ENCODE results near the gene CD3D. TPM values are rescaled to one million over a fixed set of nuclear protein-coding genes. Genes with fewer than 3 reads are reported as not detected.

CD3D gene
- total and polyA plus RNA-seq, 2 donors (not counting 3 experiments of a cell fraction or from before 2014, with no cell fraction given): not detected

DNA sequence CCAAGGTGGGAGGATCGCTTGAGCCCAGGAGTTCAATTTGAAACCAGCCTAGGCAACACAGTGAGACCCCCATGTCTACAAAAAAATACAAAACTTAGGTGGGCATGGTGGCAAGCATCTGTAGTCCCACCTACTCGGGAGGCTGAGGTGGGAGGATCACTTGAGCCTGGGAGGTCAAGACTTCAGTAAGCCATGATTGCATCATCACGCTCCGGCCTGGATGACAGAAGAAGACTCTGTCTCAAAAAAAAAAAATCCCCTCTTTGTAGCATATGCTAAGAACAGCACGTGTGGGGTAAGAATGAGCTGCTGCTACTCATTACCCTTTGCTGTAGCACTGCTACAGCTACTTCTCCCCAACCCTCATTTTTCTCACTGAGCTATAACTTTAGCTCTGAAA is 31.4 kb upstream of the CD3D start:
- intact Hi-C loops (cut with micrococcal nuclease): no loop called here
- no peaks in the 10 kb centered on the region for H4K20me1 ChIP-seq (replicated peaks; ENCODE audit: control insufficient read depth, extremely low read depth, insufficient read depth, low read length)
- no peak overlapping the region for H3K4me2 ChIP-seq (ENCODE audit: insufficient read depth, low read length)
- POLR2A ChIA-PET: no interaction called here
- H3K27ac ChIP-seq (ENCODE audit: insufficient read depth, low read depth, low read length): no peak overlapping the region
- H3K36me3 ChIP-seq (ENCODE audit: control insufficient read depth in 2 of 2, extremely low read depth in 1 of 2, insufficient read depth in 2 of 2, low read length in 2 of 2): peaks cover 20 to 25% of the 10 kb centered on the region in 2 experiments
- H3K9ac ChIP-seq (replicated peaks; ENCODE audit: extremely low read depth, insufficient read depth, low read length): no peak overlapping the region
- no peaks in the 10 kb centered on the region for H3K79me2 ChIP-seq (ENCODE audit: control insufficient read depth, insufficient read depth, low read length)
- H3K4me1 ChIP-seq (ENCODE audit: control insufficient read depth, extremely low read depth, insufficient read depth, low read length): no peaks in the 10 kb centered on the region
- H3K9me3 ChIP-seq (replicated peaks; ENCODE audit: control insufficient read depth, insufficient read depth, low read length): no peaks in the 10 kb centered on the region
- CTCF ChIA-PET: interaction anchor here (0.9 kb wide), 1 partner anchor 114 kb away, joined by 3 read pairs; no protein-coding TSS in a partner anchor
- TF ChIP-seq, protein P1, sequence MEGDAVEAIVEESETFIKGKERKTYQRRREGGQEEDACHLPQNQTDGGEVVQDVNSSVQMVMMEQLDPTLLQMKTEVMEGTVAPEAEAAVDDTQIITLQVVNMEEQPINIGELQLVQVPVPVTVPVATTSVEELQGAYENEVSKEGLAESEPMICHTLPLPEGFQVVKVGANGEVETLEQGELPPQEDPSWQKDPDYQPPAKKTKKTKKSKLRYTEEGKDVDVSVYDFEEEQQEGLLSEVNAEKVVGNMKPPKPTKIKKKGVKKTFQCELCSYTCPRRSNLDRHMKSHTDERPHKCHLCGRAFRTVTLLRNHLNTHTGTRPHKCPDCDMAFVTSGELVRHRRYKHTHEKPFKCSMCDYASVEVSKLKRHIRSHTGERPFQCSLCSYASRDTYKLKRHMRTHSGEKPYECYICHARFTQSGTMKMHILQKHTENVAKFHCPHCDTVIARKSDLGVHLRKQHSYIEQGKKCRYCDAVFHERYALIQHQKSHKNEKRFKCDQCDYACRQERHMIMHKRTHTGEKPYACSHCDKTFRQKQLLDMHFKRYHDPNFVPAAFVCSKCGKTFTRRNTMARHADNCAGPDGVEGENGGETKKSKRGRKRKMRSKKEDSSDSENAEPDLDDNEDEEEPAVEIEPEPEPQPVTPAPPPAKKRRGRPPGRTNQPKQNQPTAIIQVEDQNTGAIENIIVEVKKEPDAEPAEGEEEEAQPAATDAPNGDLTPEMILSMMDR (IDR thresholded peaks at IDR 0.05; ENCODE audit: extremely low read depth in 1 of 2, insufficient read depth in 1 of 2, low read depth in 1 of 2, low read length in 2 of 2): no peak
- TF ChIP-seq, protein P2, sequence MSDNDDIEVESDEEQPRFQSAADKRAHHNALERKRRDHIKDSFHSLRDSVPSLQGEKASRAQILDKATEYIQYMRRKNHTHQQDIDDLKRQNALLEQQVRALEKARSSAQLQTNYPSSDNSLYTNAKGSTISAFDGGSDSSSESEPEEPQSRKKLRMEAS (IDR thresholded peaks at IDR 0.05; ENCODE audit: insufficient read depth, insufficient read length): no peak
- no peak for TF ChIP-seq JUN (IDR thresholded peaks at IDR 0.05; ENCODE audit: borderline replicate concordance, insufficient read depth, insufficient read length, low read depth)
- no peak for TF ChIP-seq FOS (IDR thresholded peaks at IDR 0.05; ENCODE audit: borderline replicate concordance, insufficient read depth, low read length)
- no peak for TF ChIP-seq POLR2A (IDR thresholded peaks at IDR 0.05; ENCODE audit: low read depth, low read length)
- TF ChIP-seq GATA2 (IDR thresholded peaks at IDR 0.05; ENCODE audit: insufficient read depth, insufficient read length, low read depth, low read length): no peak
- TF ChIP-seq MYC (IDR thresholded peaks at IDR 0.05; ENCODE audit: low read depth, low read length): no peak
- TF ChIP-seq EZH2 (IDR thresholded peaks at IDR 0.05; ENCODE audit: borderline replicate concordance, low read depth, low read length, severe bottlenecking): no peak
- no peak for TF ChIP-seq POLR2AphosphoS5 (IDR thresholded peaks at IDR 0.05; ENCODE audit: insufficient read depth, low read depth, low read length)
- no peak for FAIRE-seq
- no peaks in the 10 kb centered on the region for H3K9me1 ChIP-seq (replicated peaks; ENCODE audit: control insufficient read depth, extremely low read depth, insufficient read depth, low read length)
- no peak for DNase-seq (ENCODE audit: low read depth, low spot score)
- H2AFZ ChIP-seq (ENCODE audit: low read depth, low read length): no peak overlapping the region
- no peaks in the 10 kb centered on the region for H3K27me3 ChIP-seq (ENCODE audit: control insufficient read depth in 2 of 2, insufficient read depth in 2 of 2, low read length in 2 of 2)
- H3K4me3 ChIP-seq (replicated peaks in 1 of 3; ENCODE audit: insufficient read depth in 1 of 3, low read depth in 1 of 3, low read length in 3 of 3): no peak overlapping the region
- BruUV-seq (replicated peaks): no TSS peak
- dilution Hi-C loops (cut with MboI; ENCODE audit: extremely low pct_ligation_motif_present, low sequenced_read_pairs): no loop called here
